GM20000 (cell line): Measurements from ENCODE around the gene DIAPH3.

Source experiments
- DNase-seq: peaks from one replicate; pipeline ENCODE4 v3.0.0; 2012; ENCODE audit warnings: low spot score
- CTCF ChIP-seq: IDR thresholded peaks from 2 replicates; pipeline ENCODE4 v1.5.1; 2012; ENCODE audit warnings: mild to moderate bottlenecking, control low read depth; ENCODE audit errors: extremely low read depth, missing control alignments

DIAPH3 gene

GRCh38 chr13:59877933-59878332 is 285.8 kb downstream of the DIAPH3 start:
- DNase-seq: no peak
- TF ChIP-seq CTCF: no peak

- TF ChIP-seq CTCF: no peak
- DNase-seq: no peak
Observed at GRCh38 chr13:59874973-59875372, 288.8 kb downstream of the DIAPH3 start.

GRCh38 chr13:59873856-59874255 is 289.9 kb downstream of the DIAPH3 start:
- DNase-seq: no peak
- no peak for TF ChIP-seq CTCF

GRCh38 chr13:59873309-59873708 is 290.4 kb downstream of the DIAPH3 start:
- TF ChIP-seq CTCF: no peak
- DNase-seq: no peak

- TF ChIP-seq CTCF: no peak
- DNase-seq: no peak
Observed at GRCh38 chr13:59867867-59868266, 295.9 kb downstream of the DIAPH3 start.

- DNase-seq: no peak
- TF ChIP-seq CTCF: no peak
Observed at GRCh38 chr13:59865398-59865797, 298.3 kb downstream of the DIAPH3 start.

- no peak for DNase-seq
- TF ChIP-seq CTCF: no peak
Observed at GRCh38 chr13:59863621-59864020, 300.1 kb downstream of the DIAPH3 start.
